Endothelial cell of umbilical vein (primary cell): ENCODE results near the gene CETP. TPM values are rescaled to one million over a fixed set of nuclear protein-coding genes. Genes with fewer than 3 reads are reported as not detected.

Source experiments
- BruUV-seq: library from RNA; stranded (reverse); fragments of 400-500 nt; replicated peaks from 2 replicates; lab custom pipeline; 2021; lab: Mats Ljungman, UMichigan
- CTCF ChIA-PET: fragments of 300-600, 350-600 bp; sonication (Branson Sonifier 250); formaldehyde crosslinking; loops from one replicate; lab custom pipeline; 2021; ENCODE audit warnings: antibody characterized with exemption, inconsistent platforms; lab: Charles Lee
- POLR2A ChIA-PET: fragments of 300-600, 350-600 bp; sonication (Branson Sonifier 250); formaldehyde crosslinking; loops from one replicate; lab custom pipeline; 2021; ENCODE audit warnings: antibody characterized with exemption, inconsistent platforms; lab: Charles Lee
- DNase-seq: peaks from one replicate; pipeline ENCODE4 v3.0.0-alpha.2; 2011; ENCODE audit warnings: low read depth, low spot score
- FAIRE-seq: peaks from 2 replicates; lab custom pipeline; 2011; peaks lifted over from hg19 to GRCh38; lab: Jason Lieb, UNC
- H2AFZ ChIP-seq: 2 replicates; pipeline ENCODE4 v1.6.0; 2012; ENCODE audit warnings: low read depth, low read length, control low read depth, inconsistent platforms
- H3K27ac ChIP-seq: 2 replicates; pipeline ENCODE4 v1.5.1; 2011; ENCODE audit warnings: low read depth, mild to moderate bottlenecking, control low read depth, low read length, moderate library complexity; ENCODE audit not compliant: insufficient read depth
- H3K27me3 ChIP-seq, 2 experiments: 2 replicates each; pipeline versions ENCODE4 v1.6.0 to v1.6.1; 2011; ENCODE audit warnings: low read length in 2 of 2, mixed read lengths in 1 of 2; ENCODE audit not compliant: control insufficient read depth in 2 of 2, insufficient read depth in 2 of 2
- H3K36me3 ChIP-seq, 2 experiments: 2 replicates in 1 of 2; 3 replicates in 1 of 2; pipeline ENCODE4 v1.5.1; 2011; ENCODE audit warnings: low read length in 2 of 2, mild to moderate bottlenecking in 1 of 2, moderate library complexity in 1 of 2; ENCODE audit not compliant: control insufficient read depth in 2 of 2, insufficient read depth in 2 of 2; ENCODE audit errors: extremely low read depth in 1 of 2
- H3K4me1 ChIP-seq: 3 replicates; pipeline ENCODE4 v1.5.1; 2011; ENCODE audit warnings: mild to moderate bottlenecking, low read length; ENCODE audit not compliant: control insufficient read depth, insufficient read depth; ENCODE audit errors: extremely low read depth
- H3K4me2 ChIP-seq: 2 replicates; pipeline ENCODE4 v1.6.1; 2011; ENCODE audit warnings: low read length, control low read depth, mixed read lengths; ENCODE audit not compliant: insufficient read depth
- H3K4me3 ChIP-seq, 3 experiments: fragments of 200-600 bp in 1 of 3; sonication (generic), shearing (Covaris generic) in 1 of 3; replicated peaks in 1 of 3; 2 replicates each; pipeline ENCODE4 v1.5.1; 2011 to 2016; ENCODE audit warnings: control low read depth in 3 of 3, low read length in 3 of 3, mild to moderate bottlenecking in 2 of 3, inconsistent platforms in 1 of 3, low read depth in 1 of 3, moderate library complexity in 1 of 3; ENCODE audit not compliant: insufficient read depth in 1 of 3
- H3K79me2 ChIP-seq: 2 replicates; pipeline ENCODE4 v1.6.0; 2012; ENCODE audit warnings: low read length, inconsistent platforms; ENCODE audit not compliant: control insufficient read depth, insufficient read depth
- H3K9ac ChIP-seq: replicated peaks from 2 replicates; pipeline ENCODE3; 2011; ENCODE audit warnings: low read length, control low read depth; ENCODE audit not compliant: insufficient read depth; ENCODE audit errors: extremely low read depth
- H3K9me1 ChIP-seq: replicated peaks from 3 replicates; pipeline ENCODE4 v1.6.0; 2011; ENCODE audit warnings: mild to moderate bottlenecking, low read length; ENCODE audit not compliant: control insufficient read depth, insufficient read depth; ENCODE audit errors: extremely low read depth
- H3K9me3 ChIP-seq: replicated peaks from 2 replicates; pipeline ENCODE4 v1.5.1; 2012; ENCODE audit warnings: low read length, inconsistent platforms; ENCODE audit not compliant: control insufficient read depth, insufficient read depth
- H4K20me1 ChIP-seq: replicated peaks from 2 replicates; pipeline ENCODE3; 2011; ENCODE audit warnings: mild to moderate bottlenecking, low read length; ENCODE audit not compliant: control insufficient read depth, insufficient read depth; ENCODE audit errors: extremely low read depth
- EZH2 ChIP-seq: IDR thresholded peaks from 2 replicates; pipeline ENCODE4 v1.6.1; 2012; ENCODE audit warnings: borderline replicate concordance, low read depth, mild to moderate bottlenecking, moderate library complexity, low read length, inconsistent platforms; ENCODE audit not compliant: severe bottlenecking
- GATA2 ChIP-seq: IDR thresholded peaks from 2 replicates; pipeline ENCODE4 v1.7.0; 2011; ENCODE audit warnings: low read depth, mild to moderate bottlenecking, moderate library complexity, mixed read lengths, low read length; ENCODE audit not compliant: insufficient read length, insufficient read depth
- POLR2AphosphoS5 ChIP-seq: IDR thresholded peaks from 2 replicates; pipeline ENCODE4 v1.6.1; 2012; ENCODE audit warnings: low read depth, mild to moderate bottlenecking, control low read depth, low read length, moderate library complexity; ENCODE audit not compliant: insufficient read depth
- dilution Hi-C: fragments of 300-500 bp; cut with MboI; formaldehyde crosslinking; loops from one replicate; pipeline ENCODE4 v1.15.0; 2019; ENCODE audit warnings: low sequenced_read_pairs; ENCODE audit not compliant: extremely low pct_ligation_motif_present
- intact Hi-C: fragments of 100-400 bp; cut with micrococcal nuclease; formaldehyde crosslinking; loops from one replicate; pipeline ENCODE4 v1.10.0; 2022
- polyA plus RNA-seq, 4 experiments: library from polyadenylated mRNA; depleted of rRNA in 3 of 4; stranded (reverse) in 3 of 4; unstranded in 1 of 4; fragments of >200 nt; gene quantifications; 2 replicates each; pipeline versions ENCODE4 v1.2.1 to v1.2.3, GENCODE V29; 2011 to 2012; ENCODE audit warnings: missing spikeins in 1 of 4
- total RNA-seq: library from RNA; stranded (reverse); gene quantifications from 2 replicates; pipeline ENCODE4 v1.2.3, GENCODE V29; 2021
- TF ChIP-seq, protein P1 (sequence below), 2 donors: IDR thresholded peaks; 1 replicate in 1 of 2; 2 replicates in 1 of 2; pipeline ENCODE4 v1.5.1; 2011; ENCODE audit warnings: low read length in 2 of 2, mild to moderate bottlenecking in 2 of 2, moderate library complexity in 2 of 2, control low read depth in 1 of 2, inconsistent platforms in 1 of 2, low read depth in 1 of 2; ENCODE audit not compliant: insufficient read depth in 1 of 2; ENCODE audit errors: extremely low read depth in 1 of 2

CETP gene
- total and polyA plus RNA-seq, 2 donors (not counting 3 experiments of a cell fraction or from before 2014, with no cell fraction given) = 2.2 to 2.8 TPM

DNA sequence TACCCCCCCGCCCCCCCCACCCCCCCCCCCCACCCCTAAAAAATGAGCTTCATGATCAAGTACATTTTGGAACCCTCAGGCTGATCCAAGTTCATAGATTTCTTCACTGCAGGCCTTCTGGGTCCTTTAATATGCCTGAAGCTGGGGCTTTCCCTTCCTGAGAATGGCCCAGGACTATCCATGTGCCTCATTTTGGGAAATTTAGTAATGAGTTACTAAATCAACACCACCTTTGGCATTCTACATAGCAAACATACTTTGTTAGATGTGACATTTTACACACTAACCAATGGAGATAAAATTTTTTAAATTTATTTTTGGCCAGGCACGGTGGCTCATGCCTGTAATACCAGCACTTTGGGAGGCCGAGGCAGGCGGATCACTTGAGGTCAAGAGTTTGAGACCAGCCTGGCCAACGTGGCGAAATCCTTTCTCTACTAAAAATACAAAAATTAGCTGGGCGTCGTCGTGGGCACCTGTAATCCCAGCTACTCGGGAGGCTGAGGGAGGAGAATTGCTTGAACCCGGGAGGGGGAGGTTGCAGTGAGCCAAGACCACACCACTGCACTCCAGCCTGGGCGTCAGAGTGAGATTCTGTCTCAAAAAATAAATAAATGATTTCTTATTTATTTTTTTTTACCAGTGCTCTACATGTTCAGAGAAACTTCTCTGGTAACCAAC, 15.8 kb upstream of the CETP start:
- Histone ChIP-seq H2AFZ (no peak overlapping the region), H3K4me3 (no peak overlapping the region), H3K27ac (no peak overlapping the region), H3K27me3 (no peaks in the 10 kb centered on the region), H3K9me3 (no peaks in the 10 kb centered on the region), H3K79me2 (no peaks in the 10 kb centered on the region), H3K4me1 (no peaks in the 10 kb centered on the region), H3K9ac (no peak overlapping the region), H4K20me1 (no peaks in the 10 kb centered on the region), H3K9me1 (no peaks in the 10 kb centered on the region), H3K4me2 (no peak overlapping the region), H3K36me3 (peaks cover 23 to 33% of the 10 kb centered on the region in 2 experiments)
- DNase-seq (no peak), FAIRE-seq (no peak)
- intact Hi-C loops = no loop called here
- BruUV-seq = no TSS peak
- ChIA-PET CTCF (interaction anchor here (1.0 to 2.0 kb wide), 4 partner anchors 7 to 153 kb away, joined by 4 to 7 read pairs (median 6); no protein-coding TSS in a partner anchor), POLR2A (interaction anchor here (0.8 kb wide), 1 partner anchor 129 kb away, joined by 3 read pairs; no protein-coding TSS in a partner anchor)
- TF ChIP-seq, protein P1, sequence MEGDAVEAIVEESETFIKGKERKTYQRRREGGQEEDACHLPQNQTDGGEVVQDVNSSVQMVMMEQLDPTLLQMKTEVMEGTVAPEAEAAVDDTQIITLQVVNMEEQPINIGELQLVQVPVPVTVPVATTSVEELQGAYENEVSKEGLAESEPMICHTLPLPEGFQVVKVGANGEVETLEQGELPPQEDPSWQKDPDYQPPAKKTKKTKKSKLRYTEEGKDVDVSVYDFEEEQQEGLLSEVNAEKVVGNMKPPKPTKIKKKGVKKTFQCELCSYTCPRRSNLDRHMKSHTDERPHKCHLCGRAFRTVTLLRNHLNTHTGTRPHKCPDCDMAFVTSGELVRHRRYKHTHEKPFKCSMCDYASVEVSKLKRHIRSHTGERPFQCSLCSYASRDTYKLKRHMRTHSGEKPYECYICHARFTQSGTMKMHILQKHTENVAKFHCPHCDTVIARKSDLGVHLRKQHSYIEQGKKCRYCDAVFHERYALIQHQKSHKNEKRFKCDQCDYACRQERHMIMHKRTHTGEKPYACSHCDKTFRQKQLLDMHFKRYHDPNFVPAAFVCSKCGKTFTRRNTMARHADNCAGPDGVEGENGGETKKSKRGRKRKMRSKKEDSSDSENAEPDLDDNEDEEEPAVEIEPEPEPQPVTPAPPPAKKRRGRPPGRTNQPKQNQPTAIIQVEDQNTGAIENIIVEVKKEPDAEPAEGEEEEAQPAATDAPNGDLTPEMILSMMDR (IDR thresholded peaks at IDR 0.05; ENCODE audit: extremely low read depth in 1 of 2, insufficient read depth in 1 of 2, low read depth in 1 of 2, low read length in 2 of 2) = no peak
- TF ChIP-seq GATA2 (no peak), EZH2 (no peak), POLR2AphosphoS5 (no peak)
- dilution Hi-C loops = no loop called here
